A549 (cell line): ENCODE data around the gene SLC25A18. TPM values are rescaled to one million over a fixed set of nuclear protein-coding genes. Genes with fewer than 3 reads are reported as not detected.

Experiments used
- ATAC-seq, 2 experiments: fragments of 200-7000 bp in 1 of 2; fragments of >200 bp in 1 of 2; cut with Nextera tagmentation in 1 of 2; cut with Tn5 transposase in 1 of 2; 3 replicates each; pipeline versions ENCODE4 v1.8.0 to v1.9.1; 2018 to 2020; ENCODE audit warnings: mild to moderate bottlenecking in 1 of 2, moderate library complexity in 1 of 2
- CTCF ChIA-PET: fragments of 300-600 bp; sonication (Branson Sonifier 250); formaldehyde crosslinking; extraction: SDS; loops from one replicate; lab custom pipeline; 2021; ENCODE audit warnings: antibody characterized with exemption, inconsistent platforms; lab: Yijun Ruan, JAX
- POLR2A ChIA-PET: fragments of 350-600 bp; formaldehyde crosslinking; extraction: SDS; loops from one replicate; lab custom pipeline; 2021; ENCODE audit warnings: antibody characterized with exemption, inconsistent platforms; lab: Yijun Ruan, JAX
- DNase-seq, 2 experiments: peaks; one replicate each; pipeline versions ENCODE4 v3.0.0 to v3.0.0-alpha.2; 2011 to 2016; ENCODE audit warnings: low read depth in 1 of 2, low spot score in 1 of 2
- FAIRE-seq: peaks from 2 replicates; lab custom pipeline; 2011; peaks lifted over from hg19 to GRCh38; lab: Jason Lieb, UNC
- H3K27ac ChIP-seq, 2 experiments: fragments of >200 bp; sonication (Bioruptor Twin); formaldehyde crosslinking; 3 replicates each; pipeline ENCODE4 v1.5.1; 2016 to 2017
- H3K4me1 ChIP-seq: fragments of >200 bp; sonication (Bioruptor Twin); formaldehyde crosslinking; 3 replicates; pipeline ENCODE4 v1.6.1; 2016
- H3K4me2 ChIP-seq: fragments of >200 bp; sonication (Bioruptor Twin); formaldehyde crosslinking; 3 replicates; pipeline ENCODE4 v1.6.1; 2016
- H3K4me3 ChIP-seq: fragments of >200 bp; sonication (Bioruptor Twin); formaldehyde crosslinking; 3 replicates; pipeline ENCODE4 v1.5.1; 2016
- H3K9me3 ChIP-seq: fragments of >200 bp; sonication (Bioruptor Twin); formaldehyde crosslinking; 3 replicates; pipeline ENCODE4 v1.6.1; 2016
- CBX8 ChIP-seq: fragments of 200-600 bp; sonication (generic); IDR thresholded peaks from 2 replicates; pipeline ENCODE4 v1.6.1; 2016
- CEBPB ChIP-seq, 2 experiments: fragments of >200 bp in 1 of 2; sonication (Bioruptor Twin) in 1 of 2; formaldehyde crosslinking in 1 of 2; IDR thresholded peaks; 2 replicates each; pipeline ENCODE4 v1.6.1; 2012 to 2016
- CHD2 ChIP-seq: fragments of 150-350 bp; IDR thresholded peaks from 2 replicates; pipeline ENCODE4 v1.6.1; 2014; ENCODE audit warnings: low read length; ENCODE audit not compliant: partially characterized antibody
- FOSB ChIP-seq: fragments of 250-450 bp; sonication (Bioruptor Pico); IDR thresholded peaks from 2 replicates; pipeline ENCODE4 v1.5.0; 2020; ENCODE audit warnings: mild to moderate bottlenecking, moderate library complexity
- FOXS1 ChIP-seq: fragments of 250-450 bp; sonication (Bioruptor Pico); IDR thresholded peaks from 2 replicates; pipeline ENCODE4 v1.5.0; 2020; ENCODE audit warnings: mild to moderate bottlenecking, moderate library complexity
- HEYL ChIP-seq: fragments of 250-450 bp; sonication (Bioruptor Pico); IDR thresholded peaks from 2 replicates; pipeline ENCODE4 v1.8.0; 2021; ENCODE audit warnings: mild to moderate bottlenecking, moderate library complexity
- HOXA7 ChIP-seq: fragments of 250-450 bp; sonication (Bioruptor Pico); IDR thresholded peaks from 2 replicates; pipeline ENCODE4 v1.5.0; 2020; ENCODE audit warnings: mild to moderate bottlenecking, moderate library complexity
- HOXB13 ChIP-seq: fragments of 250-450 bp; sonication (Bioruptor Pico); IDR thresholded peaks from 2 replicates; pipeline ENCODE4 v1.5.0; 2020; ENCODE audit warnings: low read depth, mild to moderate bottlenecking, moderate library complexity
- HOXB5 ChIP-seq: fragments of 250-450 bp; sonication (Bioruptor Pico); IDR thresholded peaks from 2 replicates; pipeline ENCODE4 v1.5.0; 2020; ENCODE audit warnings: mild to moderate bottlenecking, moderate library complexity
- JUN ChIP-seq, 2 experiments: fragments of >200 bp; sonication (Bioruptor Twin); formaldehyde crosslinking; IDR thresholded peaks; 2 replicates in 1 of 2; 3 replicates in 1 of 2; pipeline ENCODE4 v1.6.1; 2016 to 2017
- MAX ChIP-seq: IDR thresholded peaks from 2 replicates; pipeline ENCODE4 v1.6.1; 2012
- MYC ChIP-seq: IDR thresholded peaks from 2 replicates; pipeline ENCODE4 v1.6.1; 2012; ENCODE audit warnings: mild to moderate bottlenecking, inconsistent platforms, low read length, improper control_type of control experiment, borderline replicate concordance
- POLR2A ChIP-seq: IDR thresholded peaks from 2 replicates; pipeline ENCODE4 v1.6.1; 2012; ENCODE audit warnings: mild to moderate bottlenecking, low read length
- RAD21 ChIP-seq, 2 experiments: fragments of >200 bp in 1 of 2; sonication (Bioruptor Twin) in 1 of 2; formaldehyde crosslinking in 1 of 2; IDR thresholded peaks in 1 of 2; conservative IDR thresholded peaks in 1 of 2; 2 replicates in 1 of 2; 3 replicates in 1 of 2; pipeline ENCODE4 v1.6.1; 2012 to 2018; ENCODE audit warnings: inconsistent platforms in 1 of 2
- REST ChIP-seq: fragments of 200-600 bp; sonication (generic); IDR thresholded peaks from 2 replicates; pipeline ENCODE4 v1.6.1; 2016; ENCODE audit warnings: antibody characterized with exemption, mild to moderate bottlenecking, moderate library complexity
- RFX5 ChIP-seq: fragments of 450-650 bp; IDR thresholded peaks from 2 replicates; pipeline ENCODE4 v1.7.1; 2014; ENCODE audit warnings: antibody characterized with exemption, mild to moderate bottlenecking, moderate library complexity
- SREBF2 ChIP-seq: fragments of 450-650 bp; IDR thresholded peaks from 2 replicates; pipeline ENCODE4 v1.6.1; 2014; ENCODE audit warnings: mild to moderate bottlenecking, moderate library complexity
- TFCP2L1 ChIP-seq: fragments of 250-450 bp; sonication (Bioruptor Pico); IDR thresholded peaks from 2 replicates; pipeline ENCODE4 v1.5.0; 2021; ENCODE audit warnings: mild to moderate bottlenecking
- USF2 ChIP-seq: fragments of 450-650 bp; IDR thresholded peaks from 2 replicates; pipeline ENCODE4 v1.6.1; 2014; ENCODE audit warnings: antibody characterized with exemption
- WGBS: methylation state at CpG from one replicate; pipeline ENCODE4 v1.1.6; 2017; ENCODE audit errors: missing lambda C conversion rate; 5-methylcytosine and 5-hydroxymethylcytosine counted together
- polyA plus RNA-seq, 4 experiments: library from polyadenylated mRNA; depleted of rRNA in 3 of 4; stranded (reverse); fragments of >200 nt; fragmentation: RNase III in 1 of 4; extraction: RNeasy Plus Mini Kit Qiagen cat#74134 plus additional on column Dnase treatment in 1 of 4; gene quantifications; 2 replicates in 3 of 4; 3 replicates in 1 of 4; pipeline ENCODE4 v1.2.3, GENCODE V29; 2011 to 2017

SLC25A18 gene
- polyA plus RNA-seq, 2 of the 4 experiments (the other 2 are of a cell fraction), result not detected

GRCh38 chr22:17542452-17542851 lies 20.8 kb upstream of the SLC25A18 start:
- Histone ChIP-seq H3K4me1 (no peaks in the 10 kb centered on the region), H3K27ac (no peak overlapping the region), H3K4me2 (no peak overlapping the region), H3K4me3 (no peak overlapping the region)
- ChIA-PET CTCF (no interaction called here), POLR2A (no interaction called here)
- FAIRE-seq (no peak), DNase-seq (no peak)
- 29% methylated on average over 4 of the region's 14 CpGs for WGBS
- TF ChIP-seq FOXS1 (CRISPR knock-in tag), result no peak
- TF ChIP-seq JUN (IDR thresholded peaks at IDR 0.05), result no peak
- no peak for TF ChIP-seq HEYL
- TF ChIP-seq FOSB (CRISPR knock-in tag), result no peak
- TF ChIP-seq TFCP2L1 (CRISPR knock-in tag), result no peak
- 0 out of 2 replicates have a peak, but pooled peaks have one; percentile 30 for TF ChIP-seq USF2
- TF ChIP-seq, all 56 proteins: peak for 1
- H3K9me3 ChIP-seq, result no peaks in the 10 kb centered on the region
- ATAC-seq, result no peak

GRCh38 chr22:17548010-17548755 lies 15.1 kb upstream of the SLC25A18 start:
- Histone ChIP-seq H3K4me1 (no peaks in the 10 kb centered on the region), H3K9me3 (no peaks in the 10 kb centered on the region), H3K4me3 (no peak overlapping the region), H3K4me2 (no peak overlapping the region), H3K27ac (no peak overlapping the region)
- WGBS, result 65% methylated on average over 21 of the region's 23 CpGs
- TF ChIP-seq RAD21 (conservative IDR thresholded peaks at IDR 0.05 in 1 of 2, IDR thresholded peaks at IDR 0.05 in 1 of 2) (no peak), CHD2 (no peak), HOXB5 (no peak), RFX5 (no peak), REST (no peak)
- ATAC-seq (no peak), FAIRE-seq (no peak), DNase-seq (no peak)
- CTCF ChIA-PET, result interaction anchor here (2.7 kb wide), 1 partner anchor 10 kb away, joined by 17 read pairs; no protein-coding TSS in a partner anchor
- POLR2A ChIA-PET, result no interaction called here

GRCh38 chr22:17548756-17549035 lies 14.6 kb upstream of the SLC25A18 start:
- POLR2A ChIA-PET, result no interaction called here
- no peak for DNase-seq
- WGBS, result 73% methylated on average over 5 of the region's 5 CpGs

More at GRCh38 chr22:17548756-17549035, 14.6 kb upstream of the SLC25A18 start:
- Histone ChIP-seq H3K4me1 (no peaks in the 10 kb centered on the region), H3K4me3 (no peak overlapping the region), H3K4me2 (no peak overlapping the region), H3K9me3 (no peaks in the 10 kb centered on the region), H3K27ac (no peak overlapping the region)
- ATAC-seq (no peak; a peak in 1 of 6 replicates), FAIRE-seq (no peak)
- TF ChIP-seq HOXB13 (CRISPR knock-in tag) (no peak), POLR2A (no peak), CEBPB (IDR thresholded peaks at IDR 0.05) (no peak), HOXB5 (no peak), CBX8 (no peak), MAX (no peak), HOXA7 (CRISPR knock-in tag) (no peak), SREBF2 (no peak), MYC (no peak), TFCP2L1 (CRISPR knock-in tag) (no peak), HEYL (no peak)
- CTCF ChIA-PET, result interaction anchor here (2.7 kb wide), 1 partner anchor 9 kb away, joined by 17 read pairs; no protein-coding TSS in a partner anchor
